Body of pancreas (tissue), 4 donors: Measurements from ENCODE around the gene STIM2.

Experiments used
- CTCF ChIP-seq, 7 experiments: fragments of 450-650 bp in 4 of 7; fragments of 200-600 bp in 3 of 7; sonication (generic) in 3 of 7; IDR thresholded peaks; one replicate each; pipeline ENCODE4 v1.5.1; 2016 to 2019; ENCODE audit warnings: antibody characterized with exemption in 7 of 7
- POLR2A ChIP-seq, 3 donors: fragments of 450-650 bp; IDR thresholded peaks; one replicate each; pipeline ENCODE4 v1.6.1; 2016; ENCODE audit warnings: antibody characterized with exemption in 3 of 3, mild to moderate bottlenecking in 2 of 3

- TF ChIP-seq POLR2A (IDR thresholded peaks at IDR 0.05): no peak
- no peak for TF ChIP-seq CTCF (IDR thresholded peaks at IDR 0.05)
Observed at GRCh38 chr4:26821677-26822503, 38.8 kb upstream of the STIM2 start.
